IPS-18c (cell line): Measurements from ENCODE around the gene B4GALNT1.

Source experiments
- H3K4me3 ChIP-seq: 2 replicates; pipeline ENCODE4 v1.7.0; 2013; ENCODE audit warnings: low read depth, mild to moderate bottlenecking, low read length, moderate library complexity; ENCODE audit not compliant: insufficient read depth
- H3K9me3 ChIP-seq: one replicate; pipeline ENCODE4 v1.6.1; 2013; ENCODE audit warnings: mild to moderate bottlenecking, low read length, moderate library complexity; ENCODE audit not compliant: control insufficient read depth, insufficient read depth

B4GALNT1 gene

GRCh38 chr12:57584050-57584449 lies 49.0 kb downstream of the B4GALNT1 start:
- H3K9me3 ChIP-seq, result no peaks in the 10 kb centered on the region

GRCh38 chr12:57583008-57583831 lies 49.8 kb downstream of the B4GALNT1 start:
- Histone ChIP-seq H3K9me3 (no peaks in the 10 kb centered on the region), H3K4me3 (no peak overlapping the region)

More at GRCh38 chr12:57584050-57584449, 49.0 kb downstream of the B4GALNT1 start:
- no peak overlapping the region for H3K4me3 ChIP-seq

GRCh38 chr12:57582440-57582839 lies 50.6 kb downstream of the B4GALNT1 start:
- Histone ChIP-seq H3K9me3 (no peaks in the 10 kb centered on the region), H3K4me3 (no peak overlapping the region)

- H3K4me3 ChIP-seq, result no peak overlapping the region
- no peaks in the 10 kb centered on the region for H3K9me3 ChIP-seq
These were observed 51.2 kb downstream of the B4GALNT1 start for GRCh38 chr12:57581802-57582201.

- Histone ChIP-seq H3K4me3 (no peak overlapping the region), H3K9me3 (no peaks in the 10 kb centered on the region)
These were observed 52.6 kb downstream of the B4GALNT1 start for GRCh38 chr12:57580466-57580795.

- Histone ChIP-seq H3K4me3 (no peak overlapping the region), H3K9me3 (no peaks in the 10 kb centered on the region)
These were observed 53.1 kb downstream of the B4GALNT1 start for GRCh38 chr12:57579677-57580465.

GRCh38 chr12:57579011-57579410 lies 54.0 kb downstream of the B4GALNT1 start:
- H3K9me3 ChIP-seq, result no peaks in the 10 kb centered on the region

GRCh38 chr12:57577981-57578758 lies 54.8 kb downstream of the B4GALNT1 start:
- H3K4me3 ChIP-seq, result no peak overlapping the region
- H3K9me3 ChIP-seq, result no peaks in the 10 kb centered on the region

More at GRCh38 chr12:57579011-57579410, 54.0 kb downstream of the B4GALNT1 start:
- H3K4me3 ChIP-seq, result no peak overlapping the region

- Histone ChIP-seq H3K4me3 (no peak overlapping the region), H3K9me3 (no peaks in the 10 kb centered on the region)
These were observed 56.3 kb downstream of the B4GALNT1 start for GRCh38 chr12:57576613-57577160.
